Activated T-helper 1 cell treated with anti-CD3 and anti-CD28 coated beads, Interleukin-2, amount 50 U/mL, for 16 hours (primary cell): ENCODE results near the gene MTHFD1.

Experiments used
- DNase-seq, 2 donors: peaks; one replicate each; pipeline ENCODE4 v3.0.0-alpha.2; 2020; ENCODE audit warnings: low read depth in 1 of 2, low spot score in 1 of 2

Gene MTHFD1

GRCh38 chr14:64488590-64489099 lies 100.5 kb downstream of the MTHFD1 start:
- DNase-seq = no peak

- DNase-seq = no peak
These were observed 103.5 kb downstream of the MTHFD1 start for GRCh38 chr14:64491637-64492036.

- no peak for DNase-seq
These were observed 105.3 kb downstream of the MTHFD1 start for GRCh38 chr14:64493455-64493854.

GRCh38 chr14:64495252-64495651 lies 107.1 kb downstream of the MTHFD1 start:
- DNase-seq = no peak

- DNase-seq = no peak
These were observed 108.6 kb downstream of the MTHFD1 start for GRCh38 chr14:64496764-64497163.

GRCh38 chr14:64500088-64500487 lies 111.9 kb downstream of the MTHFD1 start:
- no peak for DNase-seq

- DNase-seq = no peak
These were observed 113.4 kb downstream of the MTHFD1 start for GRCh38 chr14:64501411-64502171.

GRCh38 chr14:64502456-64502855 lies 114.3 kb downstream of the MTHFD1 start:
- DNase-seq = no peak

GRCh38 chr14:64502887-64503433 lies 114.8 kb downstream of the MTHFD1 start:
- DNase-seq = no peak

- peak; percentile 88 to 93 for DNase-seq
These were observed 115.5 kb downstream of the MTHFD1 start, which contains the start of gene ZBTB25 for GRCh38 chr14:64503434-64504309. Gene ZBTB25, minus strand, starts transcription at chr14:64503838. Its CDS starts 13,305 bp downstream, at chr14:64490533.

GRCh38 chr14:64504310-64504896 lies 116.2 kb downstream of the MTHFD1 start, which contains the start of gene ZBTB1:
Gene ZBTB1, plus strand, starts transcription at chr14:64504770. Its CDS starts 16,735 bp downstream, at chr14:64521505.
- DNase-seq = peak; percentile 71 to 80

- peak; percentile 66 to 71 for DNase-seq
These were observed 117.0 kb downstream of the MTHFD1 start for GRCh38 chr14:64504897-64505794.

GRCh38 chr14:64506721-64507120 lies 118.6 kb downstream of the MTHFD1 start:
- no peak for DNase-seq

GRCh38 chr14:64507376-64508156 lies 119.4 kb downstream of the MTHFD1 start:
- peak in 1 of 2 donors; percentile 11 for DNase-seq

- DNase-seq = no peak
These were observed 120.1 kb downstream of the MTHFD1 start for GRCh38 chr14:64508215-64508776.

- DNase-seq = no peak
These were observed 120.9 kb downstream of the MTHFD1 start for GRCh38 chr14:64509036-64509435.
